Dendritic cell treated with granulocyte-macrophage colony-stimulating factor and Interleukin-4, amounts not matched to agents 40 ng/mL and 50 ng/mL, for 4 days (primary cell): Measurements from ENCODE around the gene TMEM135.
"Not testable (repeated sequence)": the region's sequence is repeated elsewhere in the genome, so short reads cannot be mapped to it uniquely, and the experiment has no call there.

Source experiments
- H3K27ac Mint-ChIP-seq: one replicate; pipeline ENCODE4 v1.8.0; 2022; ENCODE audit warnings: mild to moderate bottlenecking, mixed read lengths
- H3K27me3 Mint-ChIP-seq: one replicate; pipeline ENCODE4 v1.8.0; 2022; ENCODE audit warnings: mild to moderate bottlenecking, mixed read lengths
- H3K36me3 Mint-ChIP-seq: one replicate; pipeline ENCODE4 v1.8.0; 2022; ENCODE audit warnings: low read depth, mixed read lengths
- H3K4me1 Mint-ChIP-seq: one replicate; pipeline ENCODE4 v1.8.0; 2022; ENCODE audit warnings: low read depth, mixed read lengths
- H3K4me3 Mint-ChIP-seq: one replicate; pipeline ENCODE4 v1.8.0; 2022; ENCODE audit warnings: mild to moderate bottlenecking, moderate library complexity, mixed read lengths
- H3K9me3 Mint-ChIP-seq: one replicate; pipeline ENCODE4 v1.8.0; 2022; ENCODE audit warnings: mixed read lengths
- intact Hi-C: fragments of 100-400 bp; cut with micrococcal nuclease; formaldehyde crosslinking; loops from one replicate; pipeline ENCODE4 v1.15.0; 2022

The TMEM135 gene

DNA sequence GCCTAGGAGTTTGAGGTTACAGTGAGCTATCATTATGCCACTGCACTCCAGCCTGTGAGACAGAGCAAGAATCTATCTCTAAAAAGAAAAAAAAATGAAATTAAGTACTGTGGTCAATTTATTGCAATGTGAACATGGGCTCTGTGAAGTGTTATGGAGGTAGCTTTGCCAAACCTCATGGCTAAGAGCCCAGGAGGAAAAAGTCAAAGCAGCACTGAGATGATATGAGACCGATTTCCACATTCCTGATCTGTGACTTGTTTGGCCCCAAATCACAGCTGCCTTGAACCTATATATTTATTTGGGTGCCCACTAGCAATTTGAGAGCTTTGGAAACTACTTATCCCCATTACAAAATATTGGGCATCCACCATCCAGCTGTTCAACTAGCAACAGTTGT lies 29.8 kb upstream of the TMEM135 start:
- H3K4me1 Mint-ChIP-seq: no peaks in the 10 kb centered on the region
- intact Hi-C loops: no loop called here

DNA sequence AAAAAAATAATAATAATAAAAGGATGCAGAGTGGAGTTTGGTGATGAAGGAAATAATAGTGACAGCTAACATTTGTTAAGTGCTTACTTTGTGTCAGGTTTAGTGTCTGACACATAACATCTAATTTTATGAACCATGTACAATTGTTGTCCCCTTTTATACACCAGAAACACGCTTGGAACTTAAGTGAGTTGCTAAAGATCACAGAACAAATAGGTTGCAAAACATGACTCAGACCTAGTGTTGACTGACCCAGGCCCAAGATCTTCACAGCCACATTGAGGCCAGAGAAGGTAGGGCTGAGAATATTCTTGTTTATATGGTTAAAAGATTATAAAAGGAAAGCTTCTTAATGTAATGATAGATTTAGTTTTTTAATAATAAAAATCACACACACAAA lies 25.6 kb upstream of the TMEM135 start:
- intact Hi-C loops: no loop called here
- no peaks in the 10 kb centered on the region for H3K27me3 Mint-ChIP-seq
- H3K9me3 Mint-ChIP-seq: no peaks in the 10 kb centered on the region
- no peak overlapping the region for H3K4me3 Mint-ChIP-seq
- H3K27ac Mint-ChIP-seq: no peak overlapping the region
- no peaks in the 10 kb centered on the region for H3K36me3 Mint-ChIP-seq
- no peaks in the 10 kb centered on the region for H3K4me1 Mint-ChIP-seq

More for the DNA sequence above, 29.8 kb upstream of the TMEM135 start:
- Mint-ChIP-seq H3K36me3 (no peaks in the 10 kb centered on the region), H3K9me3 (no peaks in the 10 kb centered on the region), H3K27ac (no peak overlapping the region), H3K4me3 (no peak overlapping the region), H3K27me3 (no peaks in the 10 kb centered on the region)

DNA sequence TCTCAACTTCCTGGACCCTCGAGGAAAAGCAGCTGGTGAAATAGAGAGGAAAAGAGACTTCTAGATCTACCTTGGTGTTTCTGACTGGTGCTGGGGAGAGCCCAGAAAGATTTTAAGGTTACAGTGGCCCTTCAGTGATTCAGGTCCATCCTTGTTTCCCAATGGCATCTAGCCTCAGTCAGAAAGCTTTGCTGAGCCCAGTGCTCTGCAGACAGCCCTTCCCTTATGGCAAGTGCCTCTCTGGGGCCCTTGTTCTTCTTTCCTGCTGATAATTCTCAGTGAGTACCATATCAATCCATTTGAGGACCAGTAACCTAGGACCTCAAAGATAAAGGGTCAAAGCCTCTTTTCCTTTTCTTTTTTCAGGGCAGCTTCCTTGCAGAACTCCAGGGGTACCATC lies 25.1 kb upstream of the TMEM135 start:
- H3K9me3 Mint-ChIP-seq: no peaks in the 10 kb centered on the region

DNA sequence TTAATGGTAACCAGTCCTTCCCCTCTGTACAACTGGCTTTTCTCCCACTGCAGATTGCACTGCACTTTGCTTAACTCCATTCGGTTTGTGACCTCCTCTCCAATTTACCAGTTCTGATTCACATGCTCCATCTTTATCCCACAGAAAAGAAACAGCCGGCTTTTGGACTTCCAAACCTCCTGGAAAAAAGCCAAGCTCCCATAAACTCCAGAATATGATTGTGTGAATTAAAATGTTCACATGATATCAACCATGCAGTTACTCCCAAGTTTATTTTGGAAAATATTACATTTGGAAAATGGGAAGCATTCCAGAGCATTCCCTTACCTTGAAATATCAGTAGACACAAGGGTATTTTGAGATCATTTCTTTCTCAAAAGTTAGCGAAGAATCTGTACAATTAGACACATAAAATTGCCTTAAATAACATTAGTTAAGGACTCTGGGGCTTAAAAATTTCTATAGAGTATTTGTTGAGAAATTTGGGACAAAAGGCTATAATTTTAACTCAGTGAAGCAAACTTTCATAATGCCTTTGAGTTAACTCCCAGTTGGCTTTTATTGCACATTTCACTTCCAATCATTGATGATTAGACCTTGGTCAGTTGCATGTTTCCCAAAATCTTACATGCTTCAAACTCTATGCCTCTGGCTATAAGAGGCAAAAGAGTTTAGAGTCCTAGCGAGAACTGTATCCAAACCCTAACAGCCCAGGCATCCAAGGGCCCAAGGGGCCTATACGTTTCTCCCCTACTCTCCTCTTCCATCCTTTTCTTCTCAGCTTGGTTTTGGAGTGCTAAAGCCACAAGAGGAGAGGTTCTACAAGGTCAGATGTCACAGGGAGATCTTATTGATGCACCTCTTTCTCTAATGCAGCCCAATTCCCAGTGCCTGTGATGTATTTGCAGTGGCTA lies 23.6 kb upstream of the TMEM135 start:
- H3K4me3 Mint-ChIP-seq: no peak overlapping the region
- intact Hi-C loops: no loop called here
- no peaks in the 10 kb centered on the region for H3K27me3 Mint-ChIP-seq
- no peaks in the 10 kb centered on the region for H3K36me3 Mint-ChIP-seq
- no peak overlapping the region for H3K27ac Mint-ChIP-seq
- no peaks in the 10 kb centered on the region for H3K9me3 Mint-ChIP-seq
- H3K4me1 Mint-ChIP-seq: no peaks in the 10 kb centered on the region

More for the DNA sequence above, 25.1 kb upstream of the TMEM135 start:
- Mint-ChIP-seq H3K4me3 (no peak overlapping the region), H3K27ac (no peak overlapping the region), H3K4me1 (no peaks in the 10 kb centered on the region), H3K36me3 (no peaks in the 10 kb centered on the region), H3K27me3 (no peaks in the 10 kb centered on the region)
- intact Hi-C loops: no loop called here

DNA sequence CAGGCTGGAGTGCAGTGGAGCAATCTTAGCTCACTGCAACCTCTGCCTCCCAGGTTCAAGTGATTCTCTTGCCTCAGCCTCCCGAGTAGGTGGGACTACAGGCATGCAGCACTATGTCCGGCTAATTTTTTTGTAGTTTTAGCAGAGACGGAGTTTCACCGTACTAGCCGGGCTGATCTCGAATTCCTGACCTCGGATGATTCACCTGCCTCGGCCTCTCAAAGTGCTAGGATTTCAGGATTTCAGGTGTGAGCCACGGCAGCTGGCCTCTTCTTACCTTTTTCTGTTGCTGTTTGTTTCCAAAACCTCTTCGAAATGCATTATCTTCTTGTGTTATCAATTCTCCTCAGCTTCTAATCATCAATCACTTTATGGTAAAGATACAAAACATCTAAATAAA lies 22.1 kb upstream of the TMEM135 start:
- H3K4me1 Mint-ChIP-seq: peaks cover 4% of the 10 kb centered on the region
- no peaks in the 10 kb centered on the region for H3K36me3 Mint-ChIP-seq
- H3K4me3 Mint-ChIP-seq: no peak overlapping the region
- H3K27ac Mint-ChIP-seq: no peak overlapping the region
- no peaks in the 10 kb centered on the region for H3K27me3 Mint-ChIP-seq
- intact Hi-C loops: no loop called here
- H3K9me3 Mint-ChIP-seq: no peaks in the 10 kb centered on the region

DNA sequence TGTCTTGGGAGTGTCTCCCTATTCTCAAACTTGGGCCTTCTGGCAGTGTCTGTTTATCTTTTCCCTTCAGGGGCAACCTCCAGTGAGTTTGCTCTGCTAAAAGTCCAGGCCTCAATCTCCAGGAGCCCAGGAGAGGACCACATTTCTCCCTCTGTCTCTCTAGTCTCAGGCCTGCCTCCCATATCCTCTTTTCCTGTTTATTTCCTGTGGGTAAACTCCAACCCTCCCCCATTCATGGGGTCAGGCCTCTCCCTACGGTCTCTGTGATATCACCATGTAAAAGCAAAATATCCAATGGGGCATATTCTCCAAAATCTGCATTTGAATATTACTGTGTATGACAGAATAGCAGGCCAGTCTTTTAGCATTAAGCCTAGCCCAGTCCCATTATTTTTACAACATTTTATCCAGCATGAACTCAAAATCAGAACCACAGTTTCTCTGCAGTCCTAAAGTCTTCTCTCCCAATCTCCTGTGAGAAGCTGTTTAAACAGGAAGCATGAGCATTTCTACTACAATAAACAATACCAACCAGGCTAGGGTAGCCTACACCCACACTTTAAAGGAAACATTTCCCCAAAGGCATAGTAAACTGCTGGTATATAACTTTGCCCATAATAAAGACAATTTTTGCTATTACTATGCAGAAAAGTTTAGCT lies 18.0 kb upstream of the TMEM135 start:
- Mint-ChIP-seq H3K4me3 (no peak overlapping the region), H3K36me3 (no peaks in the 10 kb centered on the region), H3K27ac (no peak overlapping the region), H3K27me3 (no peaks in the 10 kb centered on the region), H3K4me1 (peaks cover 4% of the 10 kb centered on the region), H3K9me3 (no peaks in the 10 kb centered on the region)
- intact Hi-C loops: no loop called here

DNA sequence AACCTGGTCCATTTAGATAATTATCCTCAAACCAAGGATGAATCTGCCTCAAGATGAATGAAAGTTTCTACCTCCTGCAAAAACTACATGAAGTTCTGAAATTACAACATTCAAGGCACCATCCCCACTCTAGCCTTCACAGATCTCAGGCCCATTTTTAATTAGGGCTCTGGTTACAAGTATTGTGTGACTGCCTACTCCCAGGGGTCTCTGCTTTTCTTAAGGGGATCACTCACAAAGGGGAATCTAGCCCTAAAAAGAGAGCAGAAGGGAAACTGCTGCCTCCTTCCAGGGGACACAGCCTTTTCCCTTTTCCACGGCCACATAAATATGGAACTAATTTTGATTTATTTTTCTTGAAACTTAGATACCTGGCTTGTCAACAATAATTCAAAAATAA lies 17.4 kb upstream of the TMEM135 start:
- no peak overlapping the region for H3K27ac Mint-ChIP-seq
- intact Hi-C loops: no loop called here

DNA sequence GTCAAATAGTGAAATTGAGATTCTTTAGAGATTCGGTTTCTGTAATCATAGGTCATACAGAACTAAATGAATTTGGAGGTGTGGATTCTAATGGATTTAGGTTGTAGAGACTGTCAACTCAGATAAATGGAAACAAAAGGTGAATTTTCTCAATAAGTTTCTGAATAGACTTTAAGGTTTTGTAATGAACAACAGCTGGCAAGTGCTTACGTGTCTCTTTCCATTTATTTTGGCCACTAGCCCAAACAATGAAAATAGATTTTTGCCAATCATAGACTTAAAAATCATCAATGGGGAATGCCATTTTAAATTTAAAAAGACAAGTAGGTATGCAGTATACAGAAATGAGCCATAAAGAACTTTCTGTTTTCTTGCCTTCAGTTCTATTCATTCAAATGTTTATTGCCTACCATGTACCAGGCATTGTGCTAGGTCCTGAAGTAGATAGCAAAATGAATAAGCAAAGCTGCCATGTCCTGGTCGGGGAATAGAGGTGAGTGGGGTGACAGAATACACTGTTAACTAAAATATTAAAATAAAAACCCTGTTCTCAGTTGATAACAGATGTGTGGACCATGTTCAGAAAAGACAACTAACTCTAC lies 16.9 kb upstream of the TMEM135 start:
- Mint-ChIP-seq H3K4me1 (peaks cover 4% of the 10 kb centered on the region), H3K27me3 (no peaks in the 10 kb centered on the region), H3K36me3 (no peaks in the 10 kb centered on the region), H3K9me3 (no peaks in the 10 kb centered on the region), H3K4me3 (no peak overlapping the region), H3K27ac (no peak overlapping the region)
- intact Hi-C loops: no loop called here

More for the DNA sequence above, 17.4 kb upstream of the TMEM135 start:
- Mint-ChIP-seq H3K9me3 (no peaks in the 10 kb centered on the region), H3K4me1 (peaks cover 4% of the 10 kb centered on the region), H3K36me3 (no peaks in the 10 kb centered on the region), H3K4me3 (no peak overlapping the region), H3K27me3 (no peaks in the 10 kb centered on the region)

DNA sequence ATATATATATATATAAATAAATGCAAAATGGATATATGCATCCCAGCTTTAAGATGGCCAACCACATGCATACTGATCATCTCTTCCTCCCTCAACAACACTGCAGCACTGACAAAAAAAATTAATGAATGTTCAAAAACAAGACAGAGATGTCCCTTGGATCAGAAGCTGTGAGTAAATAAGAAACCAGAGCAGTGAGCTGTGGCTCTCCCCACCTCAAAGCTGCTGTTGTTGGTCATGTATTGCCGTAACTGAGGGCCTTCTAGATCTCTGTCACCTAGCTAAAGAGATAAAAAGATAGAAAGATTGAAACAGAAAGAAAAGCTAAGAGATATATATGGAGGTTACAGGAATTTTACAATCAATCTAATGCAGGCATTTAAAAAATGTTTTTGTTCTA lies 15.5 kb upstream of the TMEM135 start:
- no peak overlapping the region for H3K27ac Mint-ChIP-seq
- no peaks in the 10 kb centered on the region for H3K27me3 Mint-ChIP-seq

DNA sequence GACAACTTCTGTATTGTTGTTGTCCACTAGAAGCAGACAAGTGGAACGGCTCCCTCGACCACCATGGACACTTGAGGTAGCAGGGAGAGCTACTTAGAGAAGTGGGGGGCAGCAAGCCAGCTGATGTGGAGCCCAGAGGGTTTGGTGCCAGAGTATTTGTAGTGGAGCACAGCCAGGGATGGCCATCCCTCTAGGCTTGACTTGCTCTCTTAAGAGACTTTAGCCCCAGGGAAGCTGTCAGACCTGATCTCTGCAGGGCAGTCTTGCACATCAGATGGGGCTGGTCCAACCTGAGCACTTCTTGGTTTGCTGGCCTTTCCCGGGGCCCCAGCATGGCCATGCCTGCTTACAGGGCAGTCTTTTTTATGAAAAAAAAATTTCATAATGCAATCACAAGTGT lies 15.0 kb upstream of the TMEM135 start:
- no peaks in the 10 kb centered on the region for H3K27me3 Mint-ChIP-seq

More for the DNA sequence above, 15.5 kb upstream of the TMEM135 start:
- no peak overlapping the region for H3K4me3 Mint-ChIP-seq
- no peaks in the 10 kb centered on the region for H3K9me3 Mint-ChIP-seq
- H3K36me3 Mint-ChIP-seq: no peaks in the 10 kb centered on the region
- peaks cover 4% of the 10 kb centered on the region for H3K4me1 Mint-ChIP-seq
- intact Hi-C loops: no loop called here

DNA sequence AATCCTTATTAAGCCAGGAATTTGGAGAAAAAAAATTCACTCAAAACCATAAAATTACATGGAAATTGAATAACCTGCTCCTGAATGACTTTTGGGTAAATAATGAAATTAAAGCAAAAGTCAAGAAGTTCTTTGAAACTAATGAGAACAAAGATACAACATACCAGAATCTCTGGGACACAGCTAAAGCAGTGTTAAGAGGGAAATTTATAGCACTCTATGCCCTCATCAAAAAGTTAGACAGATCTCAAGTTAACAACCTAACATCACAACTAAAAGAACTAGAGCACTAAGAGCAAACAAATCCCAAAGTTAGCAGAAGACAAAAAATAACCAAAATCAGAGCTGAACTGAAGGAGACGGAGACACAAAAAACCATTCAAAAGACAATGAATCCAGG lies 11.3 kb upstream of the TMEM135 start:
- H3K4me1 Mint-ChIP-seq, H3K27me3 Mint-ChIP-seq, H3K4me3 Mint-ChIP-seq, intact Hi-C loops, H3K27ac Mint-ChIP-seq, H3K36me3 Mint-ChIP-seq, H3K9me3 Mint-ChIP-seq: not testable (repeated sequence)

More for the DNA sequence above, 15.0 kb upstream of the TMEM135 start:
- no peaks in the 10 kb centered on the region for H3K9me3 Mint-ChIP-seq
- peaks cover 4% of the 10 kb centered on the region for H3K4me1 Mint-ChIP-seq
- no peak overlapping the region for H3K4me3 Mint-ChIP-seq
- no peak overlapping the region for H3K27ac Mint-ChIP-seq
- intact Hi-C loops: no loop called here
- H3K36me3 Mint-ChIP-seq: no peaks in the 10 kb centered on the region

DNA sequence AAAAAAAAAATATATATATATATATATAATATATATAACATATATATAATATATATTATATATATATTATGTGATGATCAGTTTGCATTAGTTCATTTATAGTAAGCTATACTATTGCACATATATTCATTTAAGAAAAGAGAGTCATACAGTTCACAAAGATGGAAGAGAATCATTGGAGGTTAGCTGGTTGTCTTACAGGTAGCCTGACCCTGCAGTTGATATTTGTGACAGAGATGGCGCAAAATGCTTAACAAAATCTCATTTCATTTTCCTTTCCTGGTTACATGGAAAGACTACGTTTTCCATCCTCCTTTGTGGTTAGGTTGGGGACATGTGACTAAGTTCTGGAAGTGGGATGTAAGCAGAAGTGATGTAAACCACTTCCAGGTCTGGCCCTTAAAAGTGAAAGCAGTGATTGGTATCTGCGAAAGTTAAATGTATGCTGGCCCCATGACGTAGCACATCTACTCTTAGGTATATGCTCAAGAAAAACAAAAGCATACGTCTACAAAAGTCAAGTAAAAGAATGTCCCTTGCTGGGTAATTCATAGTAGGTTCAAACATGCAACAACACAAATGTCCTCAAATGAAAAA lies 7.2 kb upstream of the TMEM135 start:
- Mint-ChIP-seq H3K9me3 (no peaks in the 10 kb centered on the region), H3K4me1 (peaks cover 6% of the 10 kb centered on the region), H3K27ac (no peak overlapping the region), H3K27me3 (peaks cover 17% of the 10 kb centered on the region), H3K4me3 (no peak overlapping the region), H3K36me3 (no peaks in the 10 kb centered on the region)
- intact Hi-C loops: no loop called here

DNA sequence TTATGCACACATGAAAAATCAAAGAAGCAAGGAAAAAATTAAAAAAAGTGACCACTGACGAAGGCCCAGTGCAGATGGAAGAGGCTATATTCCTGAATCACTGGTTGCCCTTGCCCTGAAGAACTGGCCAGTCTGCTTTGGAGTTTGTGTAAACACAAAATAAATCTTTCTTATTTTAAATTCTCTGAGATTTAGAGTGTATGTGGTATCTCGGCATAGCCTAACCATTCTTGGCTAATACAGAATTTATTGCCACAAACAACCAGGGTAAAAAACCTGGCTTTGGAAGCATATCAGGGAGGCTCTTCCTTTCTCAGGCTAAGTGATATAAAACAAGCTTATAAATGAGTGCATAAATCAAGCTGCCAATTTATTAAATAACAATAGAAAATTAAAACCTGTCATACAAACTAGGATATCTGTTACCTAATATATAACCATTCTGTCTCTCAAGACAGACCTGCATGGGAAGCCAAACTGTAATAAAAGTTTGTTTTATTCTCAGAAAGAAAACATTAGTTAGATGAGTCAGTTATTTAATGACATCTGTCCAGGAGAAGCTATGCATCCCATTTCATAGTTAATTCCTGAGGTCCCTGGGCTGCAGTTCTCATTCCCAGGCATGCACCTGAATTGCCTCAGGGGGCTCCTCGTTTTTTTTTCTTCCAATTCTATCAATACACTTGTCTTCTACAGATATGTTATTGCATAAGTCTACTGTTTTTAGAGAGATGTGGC lies 6.1 kb upstream of the TMEM135 start:
- Mint-ChIP-seq H3K27me3 (peaks cover 17% of the 10 kb centered on the region), H3K4me1 (peaks cover 15% of the 10 kb centered on the region), H3K27ac (no peak overlapping the region), H3K36me3 (no peaks in the 10 kb centered on the region), H3K4me3 (no peak overlapping the region), H3K9me3 (no peaks in the 10 kb centered on the region)
- intact Hi-C loops: no loop called here
